ENCODE measurements around the gene RFTN1.
A peak's percentile ranks its signal among the peaks of the same experiment; 100 is the strongest.

Gene RFTN1

GRCh38 chr3:16486201-16486600, 27.3 kb downstream of the RFTN1 start:
- no peak for DNase-seq (ENCODE audit: low spot score)

- no peak for DNase-seq (ENCODE audit: low spot score)
Measured at GRCh38 chr3:16485395-16485992, 28.0 kb downstream of the RFTN1 start.

GRCh38 chr3:16484984-16485383, 28.5 kb downstream of the RFTN1 start:
- no peak for DNase-seq (ENCODE audit: low spot score)

GRCh38 chr3:16484216-16484615, 29.3 kb downstream of the RFTN1 start:
- DNase-seq (ENCODE audit: low spot score): no peak

- peak; percentile 25 for DNase-seq (ENCODE audit: low spot score)
Measured at GRCh38 chr3:16482770-16483531, 30.5 kb downstream of the RFTN1 start.

GRCh38 chr3:16482194-16482769, 31.2 kb downstream of the RFTN1 start:
- DNase-seq (ENCODE audit: low spot score): no peak

- no peak for DNase-seq (ENCODE audit: low spot score)
Measured at GRCh38 chr3:16481546-16481897, 32.0 kb downstream of the RFTN1 start.

- peak; percentile 31 for DNase-seq (ENCODE audit: low spot score)
Measured at GRCh38 chr3:16480861-16481545, 32.5 kb downstream of the RFTN1 start.

GRCh38 chr3:16478516-16478915, 35.0 kb downstream of the RFTN1 start:
- no peak for DNase-seq (ENCODE audit: low spot score)

- no peak for DNase-seq (ENCODE audit: low spot score)
Measured at GRCh38 chr3:16477521-16477920, 36.0 kb downstream of the RFTN1 start.

- DNase-seq (ENCODE audit: low spot score): no peak
Measured at GRCh38 chr3:16477056-16477455, 36.4 kb downstream of the RFTN1 start.

GRCh38 chr3:16476636-16477035, 36.9 kb downstream of the RFTN1 start:
- no peak for DNase-seq (ENCODE audit: low spot score)

GRCh38 chr3:16475766-16476165, 37.7 kb downstream of the RFTN1 start:
- DNase-seq (ENCODE audit: low spot score): no peak

GRCh38 chr3:16474920-16475319, 38.6 kb downstream of the RFTN1 start:
- no peak for DNase-seq (ENCODE audit: low spot score)

GRCh38 chr3:16474216-16474615, 39.3 kb downstream of the RFTN1 start:
- DNase-seq (ENCODE audit: low spot score): no peak

GRCh38 chr3:16472593-16472992, 40.9 kb downstream of the RFTN1 start:
- no peak for DNase-seq (ENCODE audit: low spot score)

- DNase-seq (ENCODE audit: low spot score): no peak
Measured at GRCh38 chr3:16471897-16472296, 41.6 kb downstream of the RFTN1 start.

GRCh38 chr3:16470590-16470989, 42.9 kb downstream of the RFTN1 start:
- no peak for DNase-seq (ENCODE audit: low spot score)

GRCh38 chr3:16468336-16469098, 45.0 kb downstream of the RFTN1 start:
- no peak for DNase-seq (ENCODE audit: low spot score)

- DNase-seq (ENCODE audit: low spot score): no peak
Measured at GRCh38 chr3:16468002-16468335, 45.5 kb downstream of the RFTN1 start.

- DNase-seq (ENCODE audit: low spot score): peak; percentile 25
Measured at GRCh38 chr3:16467393-16467792, 46.1 kb downstream of the RFTN1 start.

GRCh38 chr3:16466822-16467221, 46.7 kb downstream of the RFTN1 start:
- no peak for DNase-seq (ENCODE audit: low spot score)
